H9 (cell line): ENCODE results near the gene CNMD. TPM values are rescaled to one million over a fixed set of nuclear protein-coding genes. Genes with fewer than 3 reads are reported as not detected.

Experiments used
- DNase-seq: peaks from one replicate; pipeline ENCODE4 v3.0.0-alpha.2; 2017
- H2AFZ ChIP-seq: one replicate; pipeline ENCODE4 v1.6.1; 2013; ENCODE audit warnings: mild to moderate bottlenecking, low read length, control low read depth, moderate library complexity
- H2AK5ac ChIP-seq: 2 replicates; pipeline ENCODE4 v1.6.1; 2013; ENCODE audit warnings: low read length, control low read depth, mixed read lengths; ENCODE audit not compliant: insufficient read length
- H2BK120ac ChIP-seq: one replicate; pipeline ENCODE4 v1.6.1; 2013; ENCODE audit warnings: low read depth, mild to moderate bottlenecking, low read length, control low read depth, inconsistent platforms; ENCODE audit not compliant: poor library complexity, severe bottlenecking
- H2BK12ac ChIP-seq: 2 replicates; pipeline ENCODE4 v1.6.1; 2013; ENCODE audit warnings: low read length, control low read depth, mixed read lengths, low read depth; ENCODE audit not compliant: insufficient read length
- H2BK15ac ChIP-seq: 2 replicates; pipeline ENCODE4 v1.6.1; 2013; ENCODE audit warnings: low read depth, low read length, control low read depth
- H2BK20ac ChIP-seq: one replicate; pipeline ENCODE4 v1.6.1; 2013; ENCODE audit warnings: low read depth, mild to moderate bottlenecking, low read length, control low read depth, inconsistent platforms; ENCODE audit not compliant: poor library complexity, severe bottlenecking
- H2BK5ac ChIP-seq: 2 replicates; pipeline ENCODE4 v1.6.1; 2013; ENCODE audit warnings: low read length, control low read depth, mixed read lengths; ENCODE audit not compliant: insufficient read length
- H3K14ac ChIP-seq: 2 replicates; pipeline ENCODE4 v1.6.1; 2013; ENCODE audit warnings: low read length, control low read depth; ENCODE audit not compliant: insufficient read depth
- H3K18ac ChIP-seq: 2 replicates; pipeline ENCODE4 v1.6.1; 2013; ENCODE audit warnings: low read depth, mild to moderate bottlenecking, mixed read lengths, low read length, control low read depth; ENCODE audit not compliant: insufficient read length
- H3K23ac ChIP-seq: 2 replicates; pipeline ENCODE4 v1.6.1; 2013; ENCODE audit warnings: low read length, control low read depth, mixed read lengths, low read depth; ENCODE audit not compliant: insufficient read length
- H3K23me2 ChIP-seq: 2 replicates; pipeline ENCODE4 v1.6.1; 2013; ENCODE audit warnings: low read depth, mild to moderate bottlenecking, mixed read lengths, low read length, control low read depth; ENCODE audit not compliant: insufficient read length, poor library complexity, severe bottlenecking
- H3K27ac ChIP-seq: 2 replicates; pipeline ENCODE4 v1.5.1; 2013; ENCODE audit warnings: low read length, control low read depth, mixed read lengths, low read depth; ENCODE audit not compliant: insufficient read length
- H3K27me3 ChIP-seq: 2 replicates; pipeline ENCODE4 v1.6.1; 2013; ENCODE audit warnings: low read length, control low read depth, inconsistent platforms; ENCODE audit not compliant: insufficient read depth
- H3K4ac ChIP-seq: 2 replicates; pipeline ENCODE4 v1.6.1; 2013; ENCODE audit warnings: low read depth, mild to moderate bottlenecking, control low read depth, inconsistent platforms, low read length, moderate library complexity
- H3K4me1 ChIP-seq: 2 replicates; pipeline ENCODE4 v1.6.1; 2013; ENCODE audit warnings: low read length, control low read depth, inconsistent platforms; ENCODE audit not compliant: insufficient read depth
- H3K4me2 ChIP-seq: 2 replicates; pipeline ENCODE4 v1.6.1; 2013; ENCODE audit warnings: low read length, control low read depth, mixed read lengths; ENCODE audit not compliant: insufficient read length, insufficient read depth
- H3K56ac ChIP-seq: 2 replicates; pipeline ENCODE4 v1.6.1; 2013; ENCODE audit warnings: low read depth, mild to moderate bottlenecking, mixed read lengths, low read length, control low read depth; ENCODE audit not compliant: insufficient read length
- H3K79me1 ChIP-seq: 2 replicates; pipeline ENCODE4 v1.6.1; 2013; ENCODE audit warnings: low read depth, mild to moderate bottlenecking, moderate library complexity, low read length, control low read depth, inconsistent platforms; ENCODE audit not compliant: insufficient read depth, poor library complexity, severe bottlenecking
- H3K79me2 ChIP-seq: 2 replicates; pipeline ENCODE4 v1.6.1; 2013; ENCODE audit warnings: low read length, control low read depth, inconsistent platforms; ENCODE audit not compliant: insufficient read depth
- H3K9ac ChIP-seq: 2 replicates; pipeline ENCODE4 v1.6.1; 2013; ENCODE audit warnings: low read length, control low read depth, mixed read lengths; ENCODE audit not compliant: insufficient read length; ENCODE audit errors: extremely low read depth
- H3K9me3 ChIP-seq: one replicate; pipeline ENCODE4 v1.6.1; 2013; ENCODE audit warnings: low read depth, low read length, inconsistent platforms; ENCODE audit not compliant: control insufficient read depth
- H3T11ph ChIP-seq: one replicate; pipeline ENCODE4 v1.6.1; 2013; ENCODE audit warnings: mild to moderate bottlenecking, low read length, control low read depth, inconsistent platforms
- H4K20me1 ChIP-seq: one replicate; pipeline ENCODE4 v1.6.1; 2013; ENCODE audit not compliant: control insufficient read depth, insufficient read length, insufficient read depth
- H4K5ac ChIP-seq: 2 replicates; pipeline ENCODE4 v1.6.1; 2013; ENCODE audit warnings: low read depth, mild to moderate bottlenecking, mixed read lengths, low read length, control low read depth; ENCODE audit not compliant: insufficient read length
- H4K8ac ChIP-seq: replicated peaks from 2 replicates; pipeline ENCODE4 v1.6.1; 2013; ENCODE audit warnings: low read length, control low read depth, mixed read lengths, low read depth; ENCODE audit not compliant: insufficient read length
- H4K91ac ChIP-seq: 2 replicates; pipeline ENCODE4 v1.6.1; 2013; ENCODE audit warnings: low read depth, mild to moderate bottlenecking, moderate library complexity, mixed read lengths, low read length, control low read depth; ENCODE audit not compliant: insufficient read length
- H3K27ac Mint-ChIP-seq, 3 experiments: 2 replicates in 2 of 3; 3 replicates in 1 of 3; pipeline ENCODE4 v1.8.0; 2020 to 2021; ENCODE audit warnings: mixed read lengths in 3 of 3, mild to moderate bottlenecking in 1 of 3, moderate library complexity in 1 of 3
- H3K27me3 Mint-ChIP-seq: 2 replicates; pipeline ENCODE4 v1.8.0; 2021; ENCODE audit warnings: low read depth, mild to moderate bottlenecking, moderate library complexity, mixed read lengths
- H3K36me3 Mint-ChIP-seq, 3 experiments: 2 replicates in 2 of 3; 3 replicates in 1 of 3; pipeline ENCODE4 v1.8.0; 2020 to 2021; ENCODE audit warnings: low read depth in 3 of 3, mixed read lengths in 3 of 3; ENCODE audit not compliant: insufficient read depth in 1 of 3
- H3K4me1 Mint-ChIP-seq, 2 experiments: 2 replicates each; pipeline ENCODE4 v1.8.0; 2020; ENCODE audit warnings: mixed read lengths in 2 of 2
- H3K4me3 Mint-ChIP-seq, 2 experiments: 2 replicates in 1 of 2; 3 replicates in 1 of 2; pipeline ENCODE4 v1.8.0; 2020 to 2021; ENCODE audit warnings: mild to moderate bottlenecking in 2 of 2, mixed read lengths in 2 of 2, moderate library complexity in 1 of 2
- H3K9me3 Mint-ChIP-seq, 2 experiments: 2 replicates in 1 of 2; 3 replicates in 1 of 2; pipeline ENCODE4 v1.8.0; 2020; ENCODE audit warnings: mild to moderate bottlenecking in 2 of 2, mixed read lengths in 2 of 2, moderate library complexity in 1 of 2
- WGBS: extraction: QIAGEN DNeasy Blood & Tissue Kit; methylation state at CpG from one replicate; pipeline ENCODE4 v1.1.7; 2013; ENCODE audit warnings: missing lambda C conversion rate, low lambda C conversion rate, mixed read lengths; ENCODE audit not compliant: insufficient read length; ENCODE audit errors: extremely low coverage; 5-methylcytosine and 5-hydroxymethylcytosine counted together
- total RNA-seq: library from RNA; stranded (reverse); gene quantifications from 2 replicates; pipeline ENCODE4 v1.2.1, GENCODE V29; 2021
- TF ChIP-seq, protein P1 (sequence below): fragments of 200-600 bp; sonication (generic); conservative IDR thresholded peaks from 3 replicates; pipeline ENCODE4 v1.8.0; 2021; ENCODE audit warnings: antibody characterized with exemption, mild to moderate bottlenecking

Gene CNMD
- total RNA-seq, 1 experiment from 2014 or later = 96.0 TPM

- Histone ChIP-seq H3K18ac (no peak overlapping the region), H4K5ac (no peak overlapping the region), H3K79me1 (no peaks in the 10 kb centered on the region), H3K9ac (no peak overlapping the region), H3T11ph (no peak overlapping the region), H4K91ac (no peak overlapping the region), H2BK12ac (no peak overlapping the region), H2AK5ac (no peak overlapping the region), H3K9me3 (no peaks in the 10 kb centered on the region), H2BK15ac (no peak overlapping the region; the same call in 1 of the 2 replicates), H3K14ac (no peak overlapping the region), H4K8ac (no peak overlapping the region), H3K23ac (no peak overlapping the region), H3K4me1 (peaks cover 4% of the 10 kb centered on the region), H2BK120ac (no peak overlapping the region), H2BK5ac (no peak overlapping the region), H3K27me3 (no peaks in the 10 kb centered on the region), H2AFZ (no peak overlapping the region), H3K56ac (no peak overlapping the region), H2BK20ac (no peak overlapping the region), H3K4me2 (no peak overlapping the region), H3K27ac (no peak overlapping the region), H4K20me1 (no peaks in the 10 kb centered on the region), H3K4ac (no peak overlapping the region), H3K23me2 (no peaks in the 10 kb centered on the region), H3K79me2 (no peaks in the 10 kb centered on the region)
- Mint-ChIP-seq H3K27me3 (peaks cover 2% of the 10 kb centered on the region; the same call in 1 of the 2 replicates), H3K4me3 (no peak overlapping the region), H3K36me3 (no peaks in the 10 kb centered on the region; a peak in 1 of 7 replicates), H3K9me3 (no peaks in the 10 kb centered on the region), H3K27ac (no peak overlapping the region), H3K4me1 (peaks cover 12 to 17% of the 10 kb centered on the region in 2 experiments)
- TF ChIP-seq, protein P1, sequence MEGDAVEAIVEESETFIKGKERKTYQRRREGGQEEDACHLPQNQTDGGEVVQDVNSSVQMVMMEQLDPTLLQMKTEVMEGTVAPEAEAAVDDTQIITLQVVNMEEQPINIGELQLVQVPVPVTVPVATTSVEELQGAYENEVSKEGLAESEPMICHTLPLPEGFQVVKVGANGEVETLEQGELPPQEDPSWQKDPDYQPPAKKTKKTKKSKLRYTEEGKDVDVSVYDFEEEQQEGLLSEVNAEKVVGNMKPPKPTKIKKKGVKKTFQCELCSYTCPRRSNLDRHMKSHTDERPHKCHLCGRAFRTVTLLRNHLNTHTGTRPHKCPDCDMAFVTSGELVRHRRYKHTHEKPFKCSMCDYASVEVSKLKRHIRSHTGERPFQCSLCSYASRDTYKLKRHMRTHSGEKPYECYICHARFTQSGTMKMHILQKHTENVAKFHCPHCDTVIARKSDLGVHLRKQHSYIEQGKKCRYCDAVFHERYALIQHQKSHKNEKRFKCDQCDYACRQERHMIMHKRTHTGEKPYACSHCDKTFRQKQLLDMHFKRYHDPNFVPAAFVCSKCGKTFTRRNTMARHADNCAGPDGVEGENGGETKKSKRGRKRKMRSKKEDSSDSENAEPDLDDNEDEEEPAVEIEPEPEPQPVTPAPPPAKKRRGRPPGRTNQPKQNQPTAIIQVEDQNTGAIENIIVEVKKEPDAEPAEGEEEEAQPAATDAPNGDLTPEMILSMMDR = no peak
- DNase-seq = no peak
- WGBS = no CpG with 5 or more reads among the region's 9 CpGs
Observed at GRCh38 chr13:52782471-52783448, 43.1 kb upstream of the CNMD start.
